ENCODE data around the gene SNAP25.

DNA sequence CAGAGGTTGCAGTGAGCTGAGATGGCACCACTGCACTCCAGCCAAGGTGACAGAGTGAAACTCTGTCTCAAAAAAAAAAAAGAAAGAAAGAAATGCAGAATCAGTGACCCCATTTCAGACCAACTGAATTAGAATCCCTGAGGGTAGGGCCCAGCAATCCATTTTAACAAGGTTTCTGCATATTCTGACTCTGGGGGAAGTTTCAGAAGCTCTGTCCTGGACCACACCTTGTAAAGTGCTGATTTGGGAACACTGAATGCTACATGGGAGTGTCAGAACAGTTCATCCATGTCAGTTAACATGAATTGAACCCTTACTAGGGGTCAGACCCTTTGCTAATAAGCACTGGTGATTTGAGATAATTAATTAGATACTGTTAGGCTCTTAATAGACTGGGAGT lies 52.0 kb downstream of the SNAP25 start:
- no peak for TF ChIP-seq POLR2A (IDR thresholded peaks at IDR 0.05)
- no peak for TF ChIP-seq EP300 (IDR thresholded peaks at IDR 0.05)
